ENCODE results near the gene ATG13.

GRCh38 chr11:46694607-46695006 is 77.3 kb downstream of the ATG13 start:
- TF ChIP-seq CTCF (IDR thresholded peaks at IDR 0.05) = no peak
- no peak for TF ChIP-seq POLR2A (IDR thresholded peaks at IDR 0.05)

Measured in adrenal gland (tissue), 5 donors.